Fibroblast of skin of left biceps (primary cell): ENCODE results near the gene USP34.
"Not testable (repeated sequence)": the region's sequence is repeated elsewhere in the genome, so short reads cannot be mapped to it uniquely, and the experiment has no call there.

ENCODE experiments used
- DNase-seq, 2 experiments: peaks; one replicate each; pipeline ENCODE4 v3.0.0-alpha.2; 2013; ENCODE audit warnings: low read depth in 2 of 2

USP34 gene

GRCh38 chr2:61425605-61426155, 45.2 kb downstream of the USP34 start:
- no peak for DNase-seq

- DNase-seq, result no peak
Observed at GRCh38 chr2:61423714-61424113, 47.2 kb downstream of the USP34 start.

GRCh38 chr2:61421611-61422010, 49.3 kb downstream of the USP34 start:
- DNase-seq, result no peak

- no peak for DNase-seq
Observed at GRCh38 chr2:61420991-61421544, 49.8 kb downstream of the USP34 start.

- no peak for DNase-seq
Observed at GRCh38 chr2:61419570-61419969, 51.3 kb downstream of the USP34 start.

GRCh38 chr2:61419129-61419528, 51.8 kb downstream of the USP34 start:
- DNase-seq, result no peak

- no peak for DNase-seq
Observed at GRCh38 chr2:61416871-61417645, 53.8 kb downstream of the USP34 start.

GRCh38 chr2:61415265-61415664, 55.6 kb downstream of the USP34 start:
- no peak for DNase-seq

GRCh38 chr2:61414674-61415073, 56.2 kb downstream of the USP34 start:
- no peak for DNase-seq

GRCh38 chr2:61411109-61411508, 59.8 kb downstream of the USP34 start:
- no peak for DNase-seq

- DNase-seq, result no peak
Observed at GRCh38 chr2:61410185-61410584, 60.7 kb downstream of the USP34 start.

- no peak for DNase-seq
Observed at GRCh38 chr2:61405813-61406212, 65.1 kb downstream of the USP34 start.

- DNase-seq, result no peak
Observed at GRCh38 chr2:61404438-61404837, 66.4 kb downstream of the USP34 start.

GRCh38 chr2:61398413-61398812, 72.5 kb downstream of the USP34 start:
- no peak for DNase-seq

- DNase-seq, result no peak
Observed at GRCh38 chr2:61396005-61396404, 74.9 kb downstream of the USP34 start.

- DNase-seq, result not testable (repeated sequence)
Observed at GRCh38 chr2:61387588-61387987, 83.3 kb downstream of the USP34 start.

- not testable (repeated sequence) for DNase-seq
Observed at GRCh38 chr2:61380882-61381197, 90.0 kb downstream of the USP34 start.

GRCh38 chr2:61380056-61380881, 90.6 kb downstream of the USP34 start:
- no peak for DNase-seq

- DNase-seq, result no peak
Observed at GRCh38 chr2:61379521-61379920, 91.4 kb downstream of the USP34 start.

GRCh38 chr2:61378281-61378680, 92.6 kb downstream of the USP34 start:
- DNase-seq, result no peak

- no peak for DNase-seq
Observed at GRCh38 chr2:61377046-61377445, 93.8 kb downstream of the USP34 start.

GRCh38 chr2:61376211-61376610, 94.7 kb downstream of the USP34 start:
- no peak for DNase-seq

GRCh38 chr2:61371027-61371426, 99.9 kb downstream of the USP34 start:
- DNase-seq, result no peak
